Upper lobe of right lung (tissue), 1 donor: ENCODE data around the gene TTC39C. TPM values are rescaled to one million over a fixed set of nuclear protein-coding genes. Genes with fewer than 3 reads are reported as not detected.

ENCODE experiments used
- ATAC-seq: fragments of 200-7000 bp; cut with Tn5 transposase; one replicate; pipeline ENCODE4 v1.9.1; 2020; ENCODE audit warnings: mild to moderate bottlenecking, moderate library complexity
- DNase-seq: peaks from one replicate; pipeline ENCODE4 v3.0.0-alpha.2; 2020
- H3K27ac ChIP-seq: fragments of 200-600 bp; one replicate; pipeline ENCODE4 v1.8.0; 2022
- H3K27me3 ChIP-seq: fragments of 200-600 bp; one replicate; pipeline ENCODE4 v1.8.0; 2022; ENCODE audit warnings: mild to moderate bottlenecking
- H3K36me3 ChIP-seq: fragments of 200-600 bp; one replicate; pipeline ENCODE4 v1.8.0; 2022
- H3K4me1 ChIP-seq: fragments of 200-600 bp; one replicate; pipeline ENCODE4 v1.8.0; 2022
- H3K4me3 ChIP-seq: fragments of 200-600 bp; one replicate; pipeline ENCODE4 v1.8.0; 2022; ENCODE audit warnings: mild to moderate bottlenecking
- H3K9me3 ChIP-seq: fragments of 200-600 bp; one replicate; pipeline ENCODE4 v1.8.0; 2022
- intact Hi-C: fragments of 100-400 bp; cut with DNase I; formaldehyde crosslinking; loops from one replicate; pipeline ENCODE4 v1.11.0; 2022
- total RNA-seq: library from RNA; stranded (reverse); fragmentation: NEBNext Ultra II Directional; extraction: Animal tissue kit (Norgen Biotek cat#: 25700); gene quantifications from one replicate; pipeline ENCODE4 v1.2.1, GENCODE V29; 2021
- TF ChIP-seq, protein P1 (sequence below): fragments of 200-600 bp; IDR thresholded peaks from one replicate; pipeline ENCODE4 v1.8.0; 2022; ENCODE audit warnings: antibody characterized with exemption
- donor health status: DM: no; HTN: yes; CAD: no; lungs with severe emphysema.

TTC39C gene
- total RNA-seq, 1 donor from 2014 or later = 14.8 TPM

DNA sequence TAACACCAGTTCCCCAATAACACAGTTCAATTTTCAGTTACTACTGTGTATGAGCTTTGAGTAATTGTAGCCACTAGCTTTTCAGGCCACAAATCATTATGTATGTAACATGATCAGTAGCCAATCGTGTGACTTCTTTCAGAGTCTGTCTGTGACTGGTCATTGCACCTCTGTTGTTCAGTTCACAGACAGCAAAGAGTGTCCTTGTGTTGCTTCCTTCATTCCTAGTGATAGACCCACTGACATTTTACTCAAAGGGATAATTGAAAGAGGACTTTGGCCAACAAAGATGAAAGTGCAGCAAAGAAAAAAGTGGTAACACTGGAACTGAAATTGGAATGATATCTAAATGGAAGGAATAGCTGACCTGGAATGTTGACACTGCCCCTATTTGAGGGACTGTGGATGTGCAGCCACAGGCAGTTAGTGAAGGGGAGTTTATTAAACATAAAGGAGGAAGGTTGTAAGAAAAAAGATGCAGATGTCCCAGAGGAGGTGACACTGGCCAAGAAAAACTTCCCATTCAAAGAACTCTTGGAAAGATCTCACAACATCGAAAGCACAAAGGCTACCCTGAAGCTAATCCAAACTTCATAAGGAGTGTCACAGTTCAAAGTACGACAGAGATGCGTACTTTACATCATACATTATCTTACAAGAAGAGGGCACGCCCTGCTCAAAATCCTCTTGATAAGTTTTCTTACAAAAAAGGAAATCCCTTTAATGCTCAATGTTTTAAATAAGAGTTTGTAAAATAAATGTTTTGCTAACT, 19.3 kb downstream of the TTC39C start:
- DNase-seq = no peak
- H3K4me3 ChIP-seq = no peak overlapping the region
- intact Hi-C loops = no loop called here
- no peak overlapping the region for H3K27ac ChIP-seq
- no peak for ATAC-seq
- H3K27me3 ChIP-seq = no peaks in the 10 kb centered on the region
- H3K36me3 ChIP-seq = no peaks in the 10 kb centered on the region
- peaks cover 4% of the 10 kb centered on the region for H3K4me1 ChIP-seq
- TF ChIP-seq, protein P1, sequence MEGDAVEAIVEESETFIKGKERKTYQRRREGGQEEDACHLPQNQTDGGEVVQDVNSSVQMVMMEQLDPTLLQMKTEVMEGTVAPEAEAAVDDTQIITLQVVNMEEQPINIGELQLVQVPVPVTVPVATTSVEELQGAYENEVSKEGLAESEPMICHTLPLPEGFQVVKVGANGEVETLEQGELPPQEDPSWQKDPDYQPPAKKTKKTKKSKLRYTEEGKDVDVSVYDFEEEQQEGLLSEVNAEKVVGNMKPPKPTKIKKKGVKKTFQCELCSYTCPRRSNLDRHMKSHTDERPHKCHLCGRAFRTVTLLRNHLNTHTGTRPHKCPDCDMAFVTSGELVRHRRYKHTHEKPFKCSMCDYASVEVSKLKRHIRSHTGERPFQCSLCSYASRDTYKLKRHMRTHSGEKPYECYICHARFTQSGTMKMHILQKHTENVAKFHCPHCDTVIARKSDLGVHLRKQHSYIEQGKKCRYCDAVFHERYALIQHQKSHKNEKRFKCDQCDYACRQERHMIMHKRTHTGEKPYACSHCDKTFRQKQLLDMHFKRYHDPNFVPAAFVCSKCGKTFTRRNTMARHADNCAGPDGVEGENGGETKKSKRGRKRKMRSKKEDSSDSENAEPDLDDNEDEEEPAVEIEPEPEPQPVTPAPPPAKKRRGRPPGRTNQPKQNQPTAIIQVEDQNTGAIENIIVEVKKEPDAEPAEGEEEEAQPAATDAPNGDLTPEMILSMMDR = no peak
- H3K9me3 ChIP-seq = no peaks in the 10 kb centered on the region

DNA sequence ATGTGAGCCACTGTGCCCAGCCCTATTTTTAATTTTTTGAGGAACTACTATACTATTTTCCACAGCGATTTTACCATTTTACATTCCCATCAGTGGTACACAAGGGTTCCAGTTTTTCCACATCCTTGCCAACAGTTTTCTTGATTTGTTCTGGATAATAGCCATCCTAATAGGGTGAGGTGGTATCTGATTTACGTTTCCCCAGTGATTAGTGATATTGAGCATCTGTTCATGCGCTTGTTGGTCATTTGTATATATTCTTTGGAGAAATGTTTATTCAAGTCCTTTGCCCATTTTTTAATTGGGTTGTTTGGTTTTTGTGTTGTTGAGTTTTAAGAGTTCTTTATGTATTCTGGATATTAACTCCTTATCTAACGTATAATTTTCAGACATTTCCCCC, 20.8 kb downstream of the TTC39C start:
- intact Hi-C loops = no loop called here
- no peaks in the 10 kb centered on the region for H3K36me3 ChIP-seq
- DNase-seq = no peak

DNA sequence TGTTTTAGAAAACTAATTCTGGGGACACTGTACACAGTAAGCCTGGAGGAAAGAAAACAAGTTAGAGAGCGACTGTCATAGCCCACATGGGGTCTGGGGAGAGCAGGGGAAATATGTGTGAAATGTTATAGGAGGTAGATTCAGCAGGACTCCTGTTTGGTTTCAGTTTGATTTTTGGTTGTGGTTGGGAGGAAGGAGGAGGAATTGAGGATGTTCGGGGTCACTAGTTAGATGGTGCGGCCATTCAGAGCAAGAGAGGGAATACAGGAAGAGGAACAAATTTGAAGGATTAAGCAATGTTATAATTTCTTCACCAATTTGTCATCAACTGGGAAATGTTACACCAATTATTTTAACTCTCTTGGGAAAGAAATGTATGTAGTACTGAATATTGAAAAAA, 25.1 kb downstream of the TTC39C start:
- intact Hi-C loops = no loop called here
- no peaks in the 10 kb centered on the region for H3K36me3 ChIP-seq
- ATAC-seq (peak; percentile 64), DNase-seq (no peak)
- no peak overlapping the region for H3K27ac ChIP-seq
- TF ChIP-seq, protein P1 = no peak
- H3K4me3 ChIP-seq = no peak overlapping the region
- H3K4me1 ChIP-seq = peaks cover 8% of the 10 kb centered on the region
- no peaks in the 10 kb centered on the region for H3K27me3 ChIP-seq
- no peaks in the 10 kb centered on the region for H3K9me3 ChIP-seq

More for the DNA sequence above, 20.8 kb downstream of the TTC39C start:
- H3K27ac ChIP-seq = no peak overlapping the region
- H3K4me1 ChIP-seq = peaks cover 4% of the 10 kb centered on the region
- H3K4me3 ChIP-seq = no peak overlapping the region
- no peaks in the 10 kb centered on the region for H3K27me3 ChIP-seq
- no peak for ATAC-seq
- TF ChIP-seq, protein P1 = no peak
- H3K9me3 ChIP-seq = no peaks in the 10 kb centered on the region

DNA sequence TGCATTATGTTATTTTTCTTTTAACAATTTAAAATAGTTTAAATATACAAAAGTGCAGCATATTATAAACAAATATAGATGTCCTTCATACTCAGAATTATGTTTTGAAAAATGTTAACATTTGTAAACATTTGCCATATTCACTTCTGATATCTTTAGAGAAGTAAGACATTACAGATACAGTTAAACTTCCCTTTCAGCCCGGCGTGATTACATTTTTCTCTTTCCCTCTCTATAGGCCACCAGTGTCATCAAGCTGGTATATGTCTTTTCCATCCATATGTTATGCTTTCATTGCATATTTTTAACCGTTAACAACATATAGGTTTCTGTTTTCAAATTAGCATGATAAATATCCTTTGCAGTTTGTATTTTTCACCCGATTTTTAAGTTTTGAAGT, 27.1 kb downstream of the TTC39C start:
- no peaks in the 10 kb centered on the region for H3K27me3 ChIP-seq
- H3K9me3 ChIP-seq = no peaks in the 10 kb centered on the region
- ATAC-seq (no peak), DNase-seq (no peak)
- H3K27ac ChIP-seq = no peak overlapping the region
- H3K4me1 ChIP-seq = peaks cover 8% of the 10 kb centered on the region
- H3K4me3 ChIP-seq = no peak overlapping the region
- no peaks in the 10 kb centered on the region for H3K36me3 ChIP-seq
- TF ChIP-seq, protein P1 = no peak
- intact Hi-C loops = no loop called here

DNA sequence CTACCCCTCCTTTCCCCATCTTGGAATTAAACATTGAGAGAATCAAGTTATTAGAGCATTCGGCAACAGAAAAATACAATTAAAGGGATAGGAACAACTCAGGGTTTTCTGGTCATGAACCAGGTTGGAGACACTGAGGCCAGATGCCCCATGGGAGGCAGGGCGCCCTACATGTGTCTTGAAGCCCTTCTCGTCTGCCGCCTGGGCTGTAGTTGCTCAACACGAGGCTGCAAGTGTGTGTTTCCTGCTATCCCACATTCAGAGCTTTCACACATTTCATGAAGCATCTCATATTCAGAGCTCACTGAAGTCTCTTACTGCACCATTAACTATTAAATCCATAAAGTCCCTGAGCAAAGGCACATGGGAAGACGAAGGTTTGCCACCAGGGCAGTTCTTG, 28.8 kb downstream of the TTC39C start:
- Histone ChIP-seq H3K4me1 (peaks cover 8% of the 10 kb centered on the region), H3K9me3 (no peaks in the 10 kb centered on the region), H3K36me3 (no peaks in the 10 kb centered on the region), H3K27me3 (no peaks in the 10 kb centered on the region), H3K27ac (no peak overlapping the region), H3K4me3 (no peak overlapping the region)
- peak; percentile 46 for ATAC-seq
- TF ChIP-seq, protein P1 = no peak
- intact Hi-C loops = no loop called here
- DNase-seq = no peak
